Measurements from ENCODE around the gene HADHB.

Gene HADHB

GRCh38 chr2:26251893-26252292 is 7.2 kb downstream of the HADHB start:
- TF ChIP-seq FOXP2 (optimal IDR thresholded peaks at IDR 0.05; ENCODE audit: borderline replicate concordance, extremely low read depth, extremely low read length, insufficient read depth) (no peak), TAF1 (IDR thresholded peaks at IDR 0.05; ENCODE audit: borderline replicate concordance, insufficient read depth, low read length) (no peak), REST (IDR thresholded peaks at IDR 0.05; ENCODE audit: insufficient read depth in 1 of 2, low read depth in 2 of 2, low read length in 2 of 2) (no peak), POLR2AphosphoS5 (IDR thresholded peaks at IDR 0.05; ENCODE audit: low read depth, low read length) (no peak), SIN3A (IDR thresholded peaks at IDR 0.05; ENCODE audit: borderline replicate concordance, insufficient read depth, low read length) (no peak)

GRCh38 chr2:26255759-26256384 is 11.1 kb downstream of the HADHB start:
- TF ChIP-seq FOXP2 (optimal IDR thresholded peaks at IDR 0.05; ENCODE audit: borderline replicate concordance, extremely low read depth, extremely low read length, insufficient read depth) (no peak), TAF1 (IDR thresholded peaks at IDR 0.05; ENCODE audit: borderline replicate concordance, insufficient read depth, low read length) (no peak), POLR2AphosphoS5 (IDR thresholded peaks at IDR 0.05; ENCODE audit: low read depth, low read length) (no peak), REST (IDR thresholded peaks at IDR 0.05; ENCODE audit: insufficient read depth in 1 of 2, low read depth in 2 of 2, low read length in 2 of 2) (no peak), SIN3A (IDR thresholded peaks at IDR 0.05; ENCODE audit: borderline replicate concordance, insufficient read depth, low read length) (no peak)

GRCh38 chr2:26268213-26268612 is 23.5 kb downstream of the HADHB start:
- TF ChIP-seq REST (IDR thresholded peaks at IDR 0.05; ENCODE audit: insufficient read depth in 1 of 2, low read depth in 2 of 2, low read length in 2 of 2) = no peak
- no peak for TF ChIP-seq TAF1 (IDR thresholded peaks at IDR 0.05; ENCODE audit: borderline replicate concordance, insufficient read depth, low read length)
- no peak for TF ChIP-seq POLR2AphosphoS5 (IDR thresholded peaks at IDR 0.05; ENCODE audit: low read depth, low read length)
- TF ChIP-seq FOXP2 (optimal IDR thresholded peaks at IDR 0.05; ENCODE audit: borderline replicate concordance, extremely low read depth, extremely low read length, insufficient read depth) = no peak
- no peak for TF ChIP-seq SIN3A (IDR thresholded peaks at IDR 0.05; ENCODE audit: borderline replicate concordance, insufficient read depth, low read length)

DNA sequence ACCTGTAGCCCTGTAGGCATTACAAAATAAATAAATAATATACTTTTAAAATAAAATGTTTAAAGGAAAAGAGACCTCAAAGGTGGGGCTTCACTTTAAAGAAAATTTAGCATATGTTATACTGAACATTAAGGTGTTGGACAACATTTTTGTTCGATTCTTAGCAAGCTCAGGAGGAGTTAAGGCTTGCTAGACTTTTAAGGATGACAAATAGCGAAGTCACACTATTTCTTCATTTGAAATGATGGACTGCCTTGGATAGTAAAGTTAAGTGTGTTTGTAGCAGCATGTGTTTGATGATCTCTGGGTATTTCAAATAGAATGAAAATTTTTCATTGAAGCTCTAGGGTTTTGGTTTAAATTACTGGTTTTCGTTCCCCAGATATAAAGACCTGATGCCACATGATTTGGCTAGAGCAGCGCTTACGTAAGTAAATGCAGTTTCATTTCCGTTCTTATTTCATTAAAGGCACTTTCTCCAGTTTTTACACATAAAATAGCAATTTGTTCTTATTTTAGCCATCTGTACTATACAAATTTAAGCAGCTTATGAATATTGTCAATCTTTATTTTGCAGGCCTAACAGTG is 24.9 kb downstream of the HADHB start:
- TF ChIP-seq POLR2AphosphoS5 (IDR thresholded peaks at IDR 0.05; ENCODE audit: low read depth, low read length) = no peak
- TF ChIP-seq TAF1 (IDR thresholded peaks at IDR 0.05; ENCODE audit: borderline replicate concordance, insufficient read depth, low read length) = no peak
- no peak for TF ChIP-seq REST (IDR thresholded peaks at IDR 0.05; ENCODE audit: insufficient read depth in 1 of 2, low read depth in 2 of 2, low read length in 2 of 2)
- TF ChIP-seq SIN3A (IDR thresholded peaks at IDR 0.05; ENCODE audit: borderline replicate concordance, insufficient read depth, low read length) = no peak
- TF ChIP-seq FOXP2 (optimal IDR thresholded peaks at IDR 0.05; ENCODE audit: borderline replicate concordance, extremely low read depth, extremely low read length, insufficient read depth) = no peak
